HG03175 (cell line): ENCODE results near the gene PTGDR.
A peak's percentile ranks its signal among the peaks of the same experiment; 100 is the strongest.

ENCODE experiments used
- ATAC-seq: cut with Tn5 transposase; IDR thresholded peaks from one replicate; pipeline ENCODE4 v1.9.1; 2021; ENCODE audit warnings: mild to moderate bottlenecking, moderate library complexity; ENCODE audit not compliant: unreplicated experiment

PTGDR gene

DNA sequence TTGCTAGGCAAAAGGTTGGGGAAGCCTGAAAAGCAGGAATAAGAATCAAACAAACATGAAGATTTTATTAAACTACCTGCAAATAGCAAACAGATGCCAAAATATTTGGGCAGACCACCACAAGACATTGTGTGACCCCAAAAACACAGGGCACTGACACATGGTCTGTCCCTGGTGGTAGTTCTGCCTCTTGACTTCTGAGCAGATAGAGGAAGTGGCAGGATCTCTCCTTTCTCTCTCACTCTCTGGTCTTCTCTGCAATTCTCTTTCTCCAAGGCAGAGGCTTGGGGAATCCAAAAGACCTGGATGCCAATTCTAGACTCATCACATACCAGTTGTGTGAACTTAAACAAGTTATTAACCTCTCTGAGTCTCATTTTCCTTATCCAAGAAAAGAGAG lies 4.3 kb upstream of the PTGDR start:
- no peak for ATAC-seq

DNA sequence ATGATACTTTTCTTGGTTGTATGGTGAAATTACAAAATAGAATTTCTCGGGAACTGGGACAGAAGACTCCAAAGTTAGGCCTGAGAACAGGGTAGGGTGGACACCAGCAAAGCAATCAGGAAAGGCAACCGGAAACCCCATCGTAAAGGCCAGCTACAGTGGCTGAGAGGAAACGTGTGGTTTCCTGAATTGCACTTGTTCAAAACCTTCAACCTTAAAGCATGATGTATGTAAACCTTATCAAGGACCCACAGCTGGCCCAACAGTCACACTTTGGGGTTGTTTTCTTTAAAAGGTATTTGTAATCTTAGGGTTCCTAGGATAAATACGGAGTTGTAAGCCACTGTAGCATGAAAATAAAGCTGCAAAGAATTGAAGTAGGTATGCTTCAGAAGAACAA lies 2.2 kb upstream of the PTGDR start:
- ATAC-seq, result no peak

DNA sequence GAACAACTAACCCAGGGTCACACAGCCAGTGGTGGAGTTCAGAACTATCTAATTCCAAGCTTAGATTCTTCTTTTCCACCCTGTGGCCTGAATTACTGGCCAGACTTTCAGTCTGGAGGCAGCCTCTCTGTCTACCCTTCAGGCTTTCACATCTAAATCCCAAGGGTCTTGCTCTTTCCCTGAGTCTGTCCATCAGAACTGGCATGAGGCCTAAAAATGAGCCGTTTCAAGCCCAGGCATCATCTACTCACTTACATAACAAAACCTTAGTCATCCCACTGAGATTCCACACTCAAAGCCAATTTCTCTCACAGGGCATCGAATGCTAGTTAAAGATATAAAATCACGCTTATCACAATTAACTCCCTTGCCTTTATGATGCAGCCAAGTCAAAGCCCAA lies 1.3 kb upstream of the PTGDR start:
- ATAC-seq, result no peak

DNA sequence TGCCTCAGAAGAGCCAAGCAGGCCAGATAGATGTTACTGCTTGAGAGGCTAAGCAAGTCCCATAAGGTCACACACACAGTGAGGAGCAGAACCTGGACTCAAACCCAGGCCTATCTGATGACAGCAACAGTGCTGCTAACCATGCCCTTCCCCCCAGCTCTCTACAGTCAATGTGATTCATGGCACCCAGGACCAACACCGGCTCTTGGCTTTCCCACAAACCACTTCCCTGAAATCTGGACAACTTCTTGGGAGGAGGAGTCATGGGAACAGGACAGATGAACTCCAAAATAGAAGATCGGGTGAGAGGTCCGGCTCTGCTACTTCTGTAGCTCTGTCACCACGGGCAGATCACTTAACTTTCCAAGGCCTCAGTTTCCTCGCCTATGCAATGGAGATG lies 716 bp upstream of the PTGDR start:
- no peak for ATAC-seq

DNA sequence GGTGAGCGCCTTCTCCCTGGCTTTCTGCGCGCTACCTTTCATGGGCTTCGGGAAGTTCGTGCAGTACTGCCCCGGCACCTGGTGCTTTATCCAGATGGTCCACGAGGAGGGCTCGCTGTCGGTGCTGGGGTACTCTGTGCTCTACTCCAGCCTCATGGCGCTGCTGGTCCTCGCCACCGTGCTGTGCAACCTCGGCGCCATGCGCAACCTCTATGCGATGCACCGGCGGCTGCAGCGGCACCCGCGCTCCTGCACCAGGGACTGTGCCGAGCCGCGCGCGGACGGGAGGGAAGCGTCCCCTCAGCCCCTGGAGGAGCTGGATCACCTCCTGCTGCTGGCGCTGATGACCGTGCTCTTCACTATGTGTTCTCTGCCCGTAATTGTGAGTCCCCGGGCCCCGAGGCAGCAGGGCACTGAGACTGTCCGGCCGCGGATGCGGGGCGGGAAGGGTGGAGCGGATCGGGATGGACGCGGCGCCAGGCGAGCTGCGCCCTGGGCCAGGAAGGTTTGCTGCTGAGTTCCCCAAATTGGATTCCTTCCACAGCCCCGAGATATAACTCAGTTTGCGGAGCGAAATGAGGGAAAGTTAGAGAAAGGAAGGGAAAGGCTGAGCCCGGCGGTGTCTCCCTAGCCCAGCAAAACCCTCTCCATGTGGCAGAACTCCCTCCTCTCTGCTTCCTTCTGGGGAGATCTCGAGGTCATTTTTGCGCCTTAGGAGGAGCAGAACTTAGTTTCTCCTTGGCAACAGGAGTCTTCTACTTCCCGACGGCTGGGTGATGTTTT lies 972 bp downstream of the PTGDR start:
- no peak for ATAC-seq

DNA sequence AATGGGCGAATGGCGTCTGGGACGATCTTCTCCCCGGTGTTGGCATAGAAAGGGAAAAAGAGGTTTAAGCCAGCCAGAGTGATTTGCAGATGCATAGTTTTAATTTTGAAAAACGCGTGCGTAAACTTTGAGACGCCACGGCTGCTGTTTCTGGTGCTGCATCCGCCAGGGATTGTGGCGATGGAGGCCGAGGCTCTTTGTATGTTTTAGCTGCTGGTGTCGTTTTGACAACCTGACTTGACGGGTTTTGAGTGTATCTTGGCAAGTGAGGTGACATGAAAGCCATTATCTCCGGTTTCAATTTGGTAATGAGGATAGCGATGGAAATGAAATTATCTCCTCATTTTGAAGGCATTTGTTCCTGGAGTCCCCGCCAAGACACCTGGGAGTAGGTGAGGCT lies 1.6 kb downstream of the PTGDR start:
- no peak for ATAC-seq

DNA sequence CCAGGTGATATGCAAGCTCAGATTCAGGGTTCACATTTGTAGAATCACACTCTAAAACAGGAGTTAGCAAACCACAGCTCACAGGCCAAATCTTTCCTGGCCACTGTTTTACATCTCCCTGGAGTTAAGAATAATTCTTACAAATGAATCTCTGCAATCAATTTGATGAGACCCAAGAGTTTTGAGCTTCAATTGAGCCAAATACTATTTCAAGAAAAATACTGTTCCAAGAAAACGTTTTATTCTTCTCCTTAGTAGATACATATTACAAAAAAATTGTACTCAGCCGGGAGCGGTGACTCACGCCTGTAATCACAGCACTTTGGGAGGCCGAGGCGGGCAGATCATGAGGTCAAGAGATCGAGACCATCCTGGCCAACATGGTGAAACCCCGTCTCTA lies 2.5 kb downstream of the PTGDR start:
- ATAC-seq, result no peak

DNA sequence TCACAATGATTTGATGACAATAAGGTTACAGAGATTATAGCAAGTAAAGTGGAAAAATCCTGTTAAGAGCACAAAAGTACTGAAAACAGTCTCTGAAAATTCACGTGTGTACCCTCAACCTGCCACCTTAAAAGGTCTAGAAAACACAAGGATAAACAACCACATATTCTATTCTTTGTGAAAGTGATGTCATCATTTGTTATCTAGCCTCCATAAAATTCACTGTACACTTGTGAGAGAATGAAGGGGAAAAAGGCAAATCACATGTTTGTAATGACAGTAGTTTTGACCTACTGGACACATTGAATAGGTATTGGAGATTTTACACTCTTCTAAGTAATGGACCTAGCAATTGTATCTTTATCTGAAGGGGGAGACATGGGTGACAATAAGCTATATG lies 4.0 kb downstream of the PTGDR start:
- ATAC-seq, result no peak

DNA sequence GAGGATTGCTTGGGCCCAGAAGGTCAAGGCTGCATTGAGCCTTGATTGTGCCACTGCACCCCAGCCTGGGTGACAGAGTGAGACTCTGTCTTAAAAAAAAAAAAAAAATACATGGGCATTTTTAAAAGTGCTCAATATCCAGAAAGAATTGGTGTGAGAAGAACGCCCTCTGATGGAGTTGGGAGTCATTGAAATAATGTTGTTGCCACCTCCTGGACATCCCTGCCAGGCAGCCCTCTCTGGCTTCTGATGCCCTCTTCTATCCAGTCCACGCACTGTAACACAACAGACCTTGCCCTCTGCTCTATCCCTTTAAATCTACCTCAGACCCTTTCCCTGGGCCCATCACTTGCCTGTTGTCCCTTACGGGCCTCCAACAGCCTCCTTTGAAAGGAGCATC lies 4.9 kb downstream of the PTGDR start:
- ATAC-seq, result no peak

DNA sequence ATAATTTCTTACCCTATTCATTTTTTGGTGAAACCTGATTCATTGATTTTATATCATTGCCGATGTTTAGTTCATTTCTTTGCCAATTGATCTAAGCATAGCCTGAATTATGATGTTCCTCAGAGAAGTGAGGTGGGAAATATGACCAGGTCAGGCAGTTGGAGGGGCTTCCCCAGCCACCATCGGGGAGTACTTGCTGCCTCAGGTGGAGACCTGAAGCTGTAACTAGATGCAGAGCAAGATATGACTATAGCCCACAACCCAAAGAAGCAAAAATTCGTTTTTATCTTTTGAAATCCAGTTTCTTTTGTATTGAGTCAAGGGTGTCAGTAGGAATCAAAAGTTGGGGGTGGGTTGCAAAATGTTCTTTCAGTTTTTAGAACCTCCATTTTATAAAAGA lies 7.9 kb downstream of the PTGDR start:
- no peak for ATAC-seq

DNA sequence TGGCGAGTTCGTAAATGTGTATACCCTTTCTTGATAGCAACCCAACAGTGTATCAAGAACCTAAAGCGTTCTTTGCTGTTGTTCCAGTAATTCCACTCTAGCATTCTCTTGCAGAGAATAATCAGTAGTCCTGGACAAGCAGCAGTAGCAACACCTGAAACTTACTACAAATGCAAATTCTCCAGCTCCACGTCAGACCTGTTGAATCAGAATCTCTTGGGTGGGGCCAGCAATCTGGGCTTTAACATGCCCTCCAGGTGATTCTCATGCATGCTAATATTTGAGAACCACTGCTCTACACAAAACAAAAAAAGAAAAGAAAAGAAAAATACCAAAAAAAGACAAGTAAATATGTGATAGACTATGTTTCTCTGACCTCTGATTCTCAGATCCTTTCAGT lies 10.1 kb downstream of the PTGDR start:
- no peak for ATAC-seq

DNA sequence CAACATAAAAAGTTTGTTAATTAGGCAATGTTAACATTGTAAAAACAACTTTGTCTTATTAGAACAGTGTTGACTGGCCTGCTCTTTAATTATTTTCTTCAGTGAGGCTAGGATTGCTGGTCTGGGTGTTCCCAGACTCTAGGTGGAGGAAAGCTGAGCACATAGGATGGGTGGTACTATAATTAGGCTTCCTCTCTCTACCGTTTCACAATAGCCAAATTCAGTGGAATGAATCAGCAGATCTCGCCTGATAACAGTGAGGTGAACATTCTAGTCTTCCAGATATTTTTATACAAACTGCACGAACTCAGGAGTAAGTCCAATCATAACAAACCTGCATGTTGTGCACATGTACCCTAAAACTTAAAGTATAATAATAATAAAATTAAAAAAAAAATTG lies 11.9 kb downstream of the PTGDR start:
- ATAC-seq, result no peak

DNA sequence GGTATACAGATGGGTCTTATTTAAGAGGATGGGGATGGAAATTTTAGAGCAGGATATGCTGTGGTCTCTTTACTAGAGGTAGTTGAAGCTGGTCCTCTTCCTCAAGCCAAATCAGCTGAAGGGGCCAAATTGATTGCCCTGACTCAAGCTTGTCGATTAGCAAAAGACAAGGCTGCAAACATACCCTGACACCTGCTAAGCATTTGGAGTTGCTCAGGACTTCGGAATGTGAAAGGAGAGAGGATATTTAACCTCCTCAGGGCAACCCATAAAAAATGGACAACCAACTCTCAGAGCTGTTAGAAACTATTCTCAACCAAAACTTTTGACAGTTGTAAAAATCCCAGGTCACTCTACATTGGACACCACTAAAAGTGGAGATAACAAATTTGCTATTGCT lies 15.6 kb downstream of the PTGDR start:
- no peak for ATAC-seq

DNA sequence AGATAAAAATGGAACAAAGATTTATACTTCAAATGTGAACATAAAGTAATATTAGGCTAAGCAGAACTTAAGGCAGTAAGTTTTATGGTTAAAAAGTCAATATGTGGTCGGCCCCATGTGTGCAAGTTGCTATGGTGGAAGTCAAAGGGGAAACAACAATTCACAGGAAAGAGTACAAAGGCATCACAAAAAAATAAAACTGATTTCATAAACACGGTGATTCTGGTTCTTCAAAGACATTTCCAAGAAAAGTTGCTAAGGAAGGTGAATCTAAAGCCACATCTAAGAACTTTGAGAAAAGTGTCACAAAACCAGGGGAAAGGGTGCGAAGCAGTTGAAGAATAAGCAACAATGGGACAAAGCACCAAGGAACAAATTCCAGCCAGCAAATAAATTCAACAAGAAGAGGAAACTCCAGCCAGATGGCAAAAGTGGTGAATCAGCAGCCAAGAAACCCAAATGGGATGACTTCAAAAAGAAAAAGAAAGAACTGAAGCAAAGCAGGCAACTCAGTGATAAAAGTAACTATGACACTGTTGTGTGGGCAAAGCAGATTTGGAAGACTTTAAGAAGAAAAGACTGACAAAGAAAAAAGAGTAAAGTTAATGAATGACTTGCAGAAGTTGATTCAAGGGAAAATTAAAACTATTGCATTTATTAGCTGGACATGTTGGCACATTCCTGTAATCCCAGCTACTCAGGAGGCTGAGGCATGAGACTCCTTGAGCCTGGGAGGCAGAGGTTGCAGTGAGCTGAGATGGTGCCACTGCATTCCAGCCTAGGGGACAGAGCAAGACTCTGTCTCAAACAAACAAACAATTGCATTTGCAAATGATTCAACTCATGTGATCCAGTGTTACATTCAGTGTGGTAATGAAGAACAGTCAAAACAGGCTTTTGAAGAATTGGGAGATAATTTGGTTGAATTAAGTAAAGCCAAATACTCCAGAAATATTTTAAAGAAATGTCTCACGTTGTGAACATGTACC lies 19.5 kb downstream of the PTGDR start:
- ATAC-seq, result no peak

DNA sequence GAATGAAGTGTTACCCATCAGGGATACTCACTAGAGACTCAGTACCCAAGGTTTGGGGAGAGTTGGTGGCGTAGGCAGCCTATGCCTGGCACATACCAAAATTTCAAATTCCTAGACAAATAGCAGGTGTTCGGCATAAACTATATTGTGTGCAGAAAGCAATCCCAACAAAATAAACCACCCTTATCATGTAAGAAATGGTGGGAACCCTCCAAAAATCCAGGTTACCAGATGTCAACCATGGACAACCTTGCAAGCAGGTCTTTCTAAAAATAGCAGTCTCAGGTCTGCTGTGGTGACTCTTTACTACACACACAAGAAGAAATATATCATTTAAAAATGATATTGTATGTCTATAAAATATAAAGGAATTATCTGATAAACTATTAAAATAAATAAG lies 28.9 kb downstream of the PTGDR start:
- no peak for ATAC-seq

DNA sequence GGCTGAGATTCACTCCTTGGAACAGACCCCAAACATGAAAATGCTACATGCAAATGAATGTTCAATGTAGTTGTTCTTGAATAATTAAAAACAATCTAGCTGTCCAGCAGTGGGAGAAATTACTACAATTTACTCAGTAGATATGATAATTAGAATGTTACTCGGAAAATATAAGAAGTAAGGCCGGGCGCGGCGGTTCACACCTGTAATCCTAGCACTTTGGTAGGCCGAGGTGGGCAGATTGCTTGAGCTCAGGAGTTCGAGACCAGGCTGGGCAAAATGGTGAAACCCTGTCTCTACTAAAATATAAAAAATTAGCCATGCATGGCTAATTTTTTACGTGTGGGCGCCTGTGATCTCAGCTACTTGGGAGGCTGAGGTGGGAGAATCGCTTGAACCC lies 31.3 kb downstream of the PTGDR start:
- ATAC-seq, result no peak

DNA sequence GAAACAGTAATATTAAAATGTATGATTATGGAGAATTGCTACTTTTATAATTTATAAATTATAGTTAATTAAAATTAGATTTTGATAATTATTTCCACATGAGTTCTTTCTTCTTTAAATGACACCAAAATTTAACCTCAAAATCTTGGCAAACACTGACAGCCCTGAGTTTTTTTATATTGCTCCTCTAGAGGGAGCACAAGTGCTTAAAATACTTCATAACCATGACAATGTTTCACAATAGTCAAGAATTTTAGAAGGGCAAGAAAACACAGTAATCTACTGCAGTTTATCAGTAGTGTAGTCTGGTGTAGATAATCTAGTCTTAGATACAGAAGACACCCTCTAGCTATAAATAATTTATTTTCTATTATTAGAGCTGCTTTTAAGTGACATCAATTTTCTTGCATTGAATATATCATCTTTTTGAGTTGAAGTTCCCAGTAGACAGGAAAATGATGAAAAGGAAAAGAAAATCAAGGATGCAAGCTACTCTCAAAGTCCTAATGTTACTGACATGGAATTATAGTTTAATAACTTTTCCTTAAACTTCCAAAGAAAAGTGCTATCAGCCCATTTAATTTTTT lies 32.3 kb downstream of the PTGDR start:
- peak; percentile 58 for ATAC-seq

DNA sequence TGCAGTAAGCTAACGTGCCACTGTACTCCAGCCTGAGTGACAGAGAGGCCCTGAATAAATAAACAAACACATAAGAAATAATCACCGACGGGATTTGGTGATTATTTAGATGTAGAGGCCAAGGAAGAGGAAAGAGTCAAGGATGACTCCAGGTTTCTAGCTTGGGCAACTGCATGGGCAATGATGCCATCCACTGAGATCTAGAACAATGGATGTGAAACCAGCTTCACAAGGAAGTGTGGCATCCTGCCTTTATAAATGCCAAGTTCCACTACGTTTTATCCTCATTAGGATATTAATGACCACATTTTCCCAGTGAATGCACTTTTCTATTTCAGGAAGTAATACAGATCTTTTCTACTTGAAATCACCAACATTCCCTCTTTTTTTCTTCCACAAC lies 35.7 kb downstream of the PTGDR start:
- ATAC-seq, result no peak

DNA sequence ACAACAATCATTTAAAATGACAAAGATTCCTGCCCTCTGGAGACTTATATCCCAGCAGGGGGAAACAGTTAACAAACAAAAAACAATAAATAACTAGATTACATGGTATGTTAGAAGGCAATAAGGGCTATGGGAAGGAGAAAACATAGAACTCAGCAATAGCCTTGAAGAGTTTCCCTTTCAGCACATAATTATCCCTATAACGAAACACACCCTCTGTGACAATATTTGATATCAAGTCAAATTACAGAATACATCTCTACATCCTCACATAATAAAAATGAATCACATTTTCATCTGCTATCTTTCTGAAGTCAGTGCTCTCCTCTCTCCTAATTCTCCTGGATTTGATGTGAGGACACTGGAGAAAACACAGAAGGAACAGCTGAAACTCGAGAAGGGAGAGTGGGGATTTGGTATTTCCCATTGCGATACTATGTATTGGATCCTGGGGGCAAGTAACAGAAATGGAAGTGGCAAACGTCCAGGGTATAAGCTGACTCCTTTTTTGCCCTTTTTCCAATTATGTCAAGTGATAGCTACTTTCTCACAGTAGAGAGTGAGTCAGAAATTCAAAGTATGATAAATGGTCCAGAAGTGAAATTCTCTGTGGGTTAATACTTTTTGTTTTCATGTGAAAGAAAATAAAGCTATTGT lies 36.9 kb downstream of the PTGDR start:
- no peak for ATAC-seq

DNA sequence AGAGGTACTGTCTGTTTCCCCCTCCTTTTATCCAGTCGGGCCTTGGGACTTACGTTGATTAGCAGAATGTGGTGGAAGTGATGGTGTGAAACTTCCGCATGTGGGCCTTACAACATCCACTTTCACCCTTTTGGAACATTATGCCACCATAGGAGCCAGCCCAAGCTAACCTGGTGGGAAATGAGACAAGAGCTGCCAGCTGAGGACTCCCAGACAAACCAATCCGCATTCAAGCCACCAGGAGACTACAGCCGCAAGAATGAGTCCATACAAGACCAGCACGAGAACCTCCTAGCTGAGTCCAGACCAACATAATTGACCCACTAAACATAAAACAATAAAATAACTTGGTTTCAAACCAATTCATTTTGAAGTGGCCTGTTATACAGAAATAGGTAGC lies 37.5 kb downstream of the PTGDR start:
- no peak for ATAC-seq

DNA sequence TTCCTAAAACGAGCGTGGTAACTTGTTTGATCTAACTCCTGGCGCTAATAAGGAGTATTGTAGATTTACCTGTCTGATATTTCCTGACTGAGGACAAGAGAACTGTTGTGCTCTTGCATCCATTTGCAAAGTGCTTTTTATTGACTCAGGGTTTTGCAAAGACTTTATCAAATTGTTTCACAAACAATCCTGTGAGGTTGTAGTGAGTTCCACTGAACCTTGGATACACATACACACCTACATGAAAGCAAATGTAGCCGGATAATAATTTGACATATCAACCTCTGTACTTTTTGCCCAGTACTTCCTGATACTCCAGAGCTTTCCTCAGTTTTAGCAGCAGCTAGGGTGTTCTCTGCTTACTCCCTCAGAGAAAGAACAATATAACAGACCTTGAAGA lies 39.9 kb downstream of the PTGDR start:
- no peak for ATAC-seq
